Adrenal gland (tissue), 12 donors: Measurements from ENCODE around the gene SPDYC. TPM values are rescaled to one million over a fixed set of nuclear protein-coding genes. Genes with fewer than 3 reads are reported as not detected.

Experiments
- DNase-seq, 7 donors: peaks; one replicate each; pipeline ENCODE4 v3.0.0-alpha.2; 2019 to 2020
- H3K27ac ChIP-seq, 5 donors: fragments of 200-600 bp; sonication (generic) in 4 of 5; 1 replicate in 3 of 5; 2 replicates in 2 of 5; pipeline versions ENCODE4 v1.5.1 to v1.8.0; 2016 to 2020; ENCODE audit warnings: mild to moderate bottlenecking in 1 of 5
- H3K27me3 ChIP-seq: fragments of 200-600 bp; 2 replicates; pipeline ENCODE4 v1.8.0; 2021
- H3K36me3 ChIP-seq, 2 donors: fragments of 200-600 bp; replicated peaks in 1 of 2; 1 replicate in 1 of 2; 2 replicates in 1 of 2; pipeline versions ENCODE4 v1.5.1 to v1.8.0; 2018 to 2022
- H3K4me1 ChIP-seq, 2 donors: fragments of 200-600 bp; replicated peaks in 1 of 2; 1 replicate in 1 of 2; 2 replicates in 1 of 2; pipeline versions ENCODE4 v1.5.1 to v1.8.0; 2018 to 2021
- H3K4me3 ChIP-seq, 4 donors: fragments of 200-600 bp; sonication (generic) in 3 of 4; one replicate each; pipeline ENCODE4 v1.5.1; 2016 to 2018
- H3K9me3 ChIP-seq, 3 donors: fragments of 200-600 bp; sonication (generic) in 1 of 3; replicated peaks in 1 of 3; 1 replicate in 2 of 3; 2 replicates in 1 of 3; pipeline versions ENCODE4 v1.5.1 to v1.8.0; 2016 to 2021
- CTCF ChIP-seq, 6 experiments: fragments of 450-650 bp in 4 of 6; fragments of 200-600 bp in 2 of 6; sonication (generic) in 1 of 6; IDR thresholded peaks; 1 replicate in 5 of 6; 2 replicates in 1 of 6; pipeline versions ENCODE4 v1.5.1 to v1.8.0; 2016 to 2021; ENCODE audit warnings: antibody characterized with exemption in 6 of 6, mild to moderate bottlenecking in 2 of 6, moderate library complexity in 1 of 6
- POLR2A ChIP-seq, 2 donors: fragments of 450-650 bp; IDR thresholded peaks; one replicate each; pipeline ENCODE4 v1.6.1; 2017; ENCODE audit warnings: antibody characterized with exemption in 2 of 2, mild to moderate bottlenecking in 2 of 2, moderate library complexity in 1 of 2
- WGBS, 4 donors: extraction: QIAGEN DNeasy Blood & Tissue Kit in 2 of 4; methylation state at CpG; one replicate each; pipeline versions ENCODE4 v1.1.5 to v1.1.7; 2013 to 2017; 5-methylcytosine and 5-hydroxymethylcytosine counted together
- intact Hi-C, 2 donors: fragments of 100-400 bp; cut with DNase I; formaldehyde crosslinking; loops; one replicate each; pipeline versions ENCODE4 v1.14.1 to v1.15.0; 2022 to 2023
- polyA plus RNA-seq, 3 donors: library from polyadenylated mRNA; stranded (reverse); fragments of 200-250 nt in 2 of 3; fragments of 350-450 nt in 1 of 3; fragmentation: Illumina TruSeq in 1 of 3; extraction: RNeasy Lipid Tissue Mini Kit (QIAGEN cat#74804) in 1 of 3; gene quantifications; one replicate each; pipeline ENCODE4 v1.2.3, GENCODE V29; 2013 to 2014
- total RNA-seq, 9 donors: library from RNA; depleted of rRNA in 4 of 9; stranded (reverse); fragments of >200 nt in 4 of 9; fragments of 120-200 nt in 1 of 9; fragmentation: NEBNext Ultra II Directional in 1 of 9; extraction: Animal tissue kit (Norgen Biotek cat#: 25700) in 1 of 9; gene quantifications; one replicate each; pipeline versions ENCODE4 v1.1.0 to v1.2.4, GENCODE V29; 2013 to 2023
- donor health status: healthy with polysubstance abuse.
- donor health status: Bipolar disorder and iron deficiency.
- donor health status: DM: yes; HTN: yes; CAD: no.
- donor health status: DM: no; HTN: no; CAD: no.
- donor health status: DM: no; HTN: no; CAD: no.
- donor health status: DM: yes; HTN: yes; CAD: no.

Gene SPDYC
- total and polyA plus RNA-seq, 12 donors: 0.10 TPM; not detected in 11

DNA sequence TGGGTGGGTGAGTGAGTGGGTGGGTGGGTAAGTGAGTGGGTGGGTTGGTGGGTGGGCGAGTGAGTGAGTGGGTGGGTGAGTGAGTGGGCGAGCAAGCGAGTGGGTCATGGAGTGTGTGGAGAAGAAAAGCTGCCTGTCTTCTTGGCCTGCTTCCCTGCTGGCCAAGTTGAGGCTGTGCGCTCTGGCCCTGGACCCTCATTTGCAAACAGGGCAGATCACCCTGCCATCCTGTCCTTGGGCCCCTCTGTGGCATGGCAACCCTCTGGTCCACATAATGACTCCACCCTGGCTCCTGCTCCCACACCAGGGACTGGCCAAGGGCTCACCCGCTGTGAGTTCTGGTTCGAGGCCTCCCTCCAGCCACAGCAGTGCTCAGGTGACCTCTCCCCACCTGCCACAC is 46.8 kb downstream of the SPDYC start:
- Histone ChIP-seq H3K27ac (no peak overlapping the region), H3K27me3 (no peaks in the 10 kb centered on the region), H3K36me3 (no peaks in the 10 kb centered on the region), H3K4me3 (no peak overlapping the region), H3K4me1 (no peaks in the 10 kb centered on the region), H3K9me3 (no peaks in the 10 kb centered on the region)
- intact Hi-C loops: no loop called here
- peak in 1 of 7 donors; percentile 23 for DNase-seq
- WGBS, 4 donors: 80 to 85% (median 80%) methylated on average over 5 to 6 of the region's 6 CpGs
- TF ChIP-seq CTCF (IDR thresholded peaks at IDR 0.05) (no peak), POLR2A (IDR thresholded peaks at IDR 0.05) (no peak)

DNA sequence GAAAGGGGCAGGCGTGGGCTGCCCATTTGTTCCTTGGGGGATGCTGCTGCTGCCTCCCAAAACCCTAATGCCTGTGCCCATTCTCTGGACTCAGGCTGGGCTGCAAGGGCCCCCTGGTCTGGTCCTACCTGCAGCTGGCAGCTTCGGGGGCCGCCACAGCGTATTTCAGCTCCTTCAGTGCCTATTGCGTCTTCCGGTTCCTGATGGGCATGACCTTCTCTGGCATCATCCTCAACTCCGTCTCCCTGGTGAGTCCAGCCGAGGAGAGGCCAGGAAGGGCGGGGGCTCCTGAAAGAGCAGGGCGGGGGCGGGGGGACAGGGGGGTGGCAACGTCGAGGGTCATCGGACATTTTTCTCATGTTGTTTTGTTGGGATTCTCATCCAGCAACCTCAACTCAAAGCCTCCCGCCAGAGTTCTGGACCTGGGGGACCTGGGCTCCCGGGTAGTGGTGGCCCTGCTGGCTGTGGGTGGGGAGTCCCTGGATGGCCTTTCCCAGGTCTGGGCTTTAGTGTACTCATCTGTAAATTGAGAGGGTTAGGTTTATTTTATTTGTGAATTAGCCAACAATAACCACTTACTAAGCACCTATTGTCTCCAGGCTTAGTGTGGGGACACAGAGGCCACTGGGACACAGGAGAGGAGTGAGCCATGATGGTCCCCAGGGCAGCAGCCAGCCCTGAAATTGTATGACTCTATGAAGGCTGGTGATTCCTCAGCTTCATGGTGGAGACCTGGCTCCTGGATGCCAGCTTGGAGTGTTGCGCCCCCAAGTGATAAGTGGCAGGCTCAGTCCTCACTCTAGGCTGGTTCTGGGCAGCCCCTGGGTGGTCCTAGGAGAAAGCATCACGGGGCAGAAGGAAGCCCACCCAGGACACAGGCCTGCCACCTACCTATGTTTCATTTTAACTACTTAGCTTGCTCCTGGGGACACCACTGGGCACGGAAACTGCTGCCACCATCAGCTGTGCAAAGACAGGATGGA is 47.7 kb downstream of the SPDYC start:
- no peak for TF ChIP-seq POLR2A (IDR thresholded peaks at IDR 0.05)
- no peak for TF ChIP-seq CTCF (IDR thresholded peaks at IDR 0.05)
- Histone ChIP-seq H3K9me3 (no peaks in the 10 kb centered on the region), H3K27me3 (no peaks in the 10 kb centered on the region), H3K27ac (no peak overlapping the region), H3K4me3 (no peak overlapping the region), H3K36me3 (no peaks in the 10 kb centered on the region), H3K4me1 (no peaks in the 10 kb centered on the region)
- peak in 1 of 7 donors; percentile 41 for DNase-seq
- intact Hi-C loops: no loop called here
- 78 to 85% (median 83%) methylated on average over 10 to 19 of the region's 19 CpGs for WGBS, 4 donors

- no peak overlapping the region for H3K4me3 ChIP-seq
- H3K9me3 ChIP-seq: no peaks in the 10 kb centered on the region
- H3K36me3 ChIP-seq: no peaks in the 10 kb centered on the region
- no peaks in the 10 kb centered on the region for H3K27me3 ChIP-seq
- TF ChIP-seq POLR2A (IDR thresholded peaks at IDR 0.05) (no peak), CTCF (IDR thresholded peaks at IDR 0.05) (no peak)
- WGBS, 4 donors: 82 to 88% (median 84%) methylated on average over 8 to 9 of the region's 9 CpGs
- H3K4me1 ChIP-seq: no peaks in the 10 kb centered on the region
- intact Hi-C loops: no loop called here
- H3K27ac ChIP-seq: no peak overlapping the region
- DNase-seq: peak in 1 of 7 donors; percentile 31
These were observed 48.4 kb downstream of the SPDYC start for GRCh38 chr11:65218446-65218845.

DNA sequence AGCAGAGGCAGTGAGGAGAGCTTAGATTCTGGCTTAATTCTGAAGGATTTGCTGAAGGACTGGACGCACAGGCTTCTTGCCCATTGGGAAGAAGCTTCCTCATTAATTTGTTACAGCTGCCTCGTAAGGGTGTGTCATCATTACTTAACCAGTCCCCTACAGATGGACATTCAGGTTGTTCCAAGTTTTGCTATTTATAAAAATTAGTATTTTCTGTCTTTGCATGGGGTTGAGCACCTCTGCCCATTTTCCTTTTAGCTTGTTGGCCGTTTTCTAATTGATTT is 49.8 kb downstream of the SPDYC start:
- no peaks in the 10 kb centered on the region for H3K27me3 ChIP-seq
- TF ChIP-seq CTCF (IDR thresholded peaks at IDR 0.05) (no peak), POLR2A (IDR thresholded peaks at IDR 0.05) (no peak)
- H3K4me3 ChIP-seq: no peak overlapping the region
- H3K4me1 ChIP-seq: peaks cover 0 to 2% of the 10 kb centered on the region in 2 donors
- intact Hi-C loops: no loop called here
- DNase-seq: no peak
- H3K36me3 ChIP-seq: no peaks in the 10 kb centered on the region
- H3K9me3 ChIP-seq: no peaks in the 10 kb centered on the region
- H3K27ac ChIP-seq: no peak overlapping the region
- 60 to 75% (median 72%) methylated on average over 3 of the region's 3 CpGs for WGBS, 4 donors
